Measurements from ENCODE around the gene SLC35E2B. TPM values are rescaled to one million over a fixed set of nuclear protein-coding genes. Genes with fewer than 3 reads are reported as not detected.

The SLC35E2B gene
- total and polyA plus RNA-seq, 2 donors, result 22.5 to 45.6 TPM

DNA sequence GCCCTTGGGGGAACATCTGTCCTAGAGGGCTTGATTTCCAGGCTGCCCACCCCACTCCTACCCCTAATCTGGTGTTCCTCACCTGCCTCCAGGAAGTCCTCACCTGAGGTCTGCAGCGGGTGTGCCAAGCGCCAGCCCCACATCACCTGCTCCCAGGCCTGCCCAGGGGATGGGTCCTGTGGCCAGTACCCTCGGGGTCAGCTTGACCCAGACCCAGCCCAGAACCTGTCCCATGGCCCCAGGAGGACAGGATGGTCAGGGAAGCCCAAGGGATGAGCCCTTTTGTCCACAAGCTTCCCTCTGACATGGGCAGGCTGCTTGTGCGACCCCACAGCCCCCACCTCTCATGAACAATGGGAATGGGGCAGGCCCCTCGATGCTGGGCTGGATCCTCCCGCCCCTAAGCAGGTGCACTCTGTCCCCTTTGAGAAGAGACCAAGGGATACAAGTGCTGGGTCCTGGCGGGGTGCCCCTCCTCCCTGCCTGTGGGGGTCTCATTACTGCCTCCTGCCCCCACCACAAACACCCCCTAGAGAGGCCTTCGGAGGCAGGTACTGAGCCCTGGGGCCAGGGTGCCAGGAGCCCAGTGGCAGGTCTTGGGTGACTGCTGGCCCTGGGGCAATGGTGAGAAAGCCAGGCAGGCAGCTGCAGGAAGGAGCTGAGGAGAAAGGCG lies 74.1 kb downstream of the SLC35E2B start:
- Histone ChIP-seq H3K27me3 (ENCODE audit: control insufficient read depth in 2 of 2, insufficient read depth in 1 of 2, low read length in 1 of 2) (no peaks in the 10 kb centered on the region), H3K4me3 (ENCODE audit: low read length in 2 of 2) (no peak overlapping the region), H3K27ac (ENCODE audit: low read depth in 1 of 2, low read length in 1 of 2) (no peak overlapping the region), H3K36me3 (ENCODE audit: control insufficient read depth in 2 of 2, insufficient read depth in 2 of 2, low read length in 1 of 2) (peaks cover 4 to 6% of the 10 kb centered on the region in 2 donors), H3K9me3 (ENCODE audit: control insufficient read depth in 2 of 2, insufficient read depth in 1 of 2, low read length in 1 of 2) (no peaks in the 10 kb centered on the region), H3K4me1 (ENCODE audit: control insufficient read depth in 2 of 2, insufficient read depth in 2 of 2, low read length in 2 of 2) (peaks cover 15 to 24% of the 10 kb centered on the region in 2 donors)
- no peak for DNase-seq (ENCODE audit: low read depth in 6 of 9, low spot score in 9 of 9)
- WGBS, result 98% methylated on average over 9 of the region's 9 CpGs

DNA sequence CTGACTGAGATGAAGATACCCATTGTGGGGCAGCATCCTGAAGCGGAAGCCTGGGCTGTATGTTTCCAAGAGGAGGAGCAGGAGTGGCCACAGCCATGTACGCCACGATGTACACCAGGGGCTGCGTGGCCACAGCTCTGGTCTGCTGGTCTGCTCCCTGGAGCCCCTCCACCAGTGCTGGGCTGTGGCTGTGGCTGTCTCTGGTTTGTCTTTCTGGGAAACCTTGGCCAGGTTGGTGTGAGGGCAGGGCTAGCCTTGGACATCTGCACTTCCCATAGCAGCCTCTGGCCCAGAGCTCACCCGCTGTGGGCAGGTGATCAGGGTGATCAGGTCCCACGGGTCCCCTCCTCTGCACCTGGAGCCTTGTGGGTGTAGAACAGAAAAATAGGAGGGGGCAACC lies 74.7 kb downstream of the SLC35E2B start:
- DNase-seq (ENCODE audit: low read depth in 6 of 9, low spot score in 9 of 9), result no peak
- H3K27me3 ChIP-seq (ENCODE audit: control insufficient read depth in 2 of 2, insufficient read depth in 1 of 2, low read length in 1 of 2), result no peaks in the 10 kb centered on the region
- peaks cover 15 to 26% of the 10 kb centered on the region in 2 donors for H3K4me1 ChIP-seq (ENCODE audit: control insufficient read depth in 2 of 2, insufficient read depth in 2 of 2, low read length in 2 of 2)
- H3K27ac ChIP-seq (ENCODE audit: low read depth in 1 of 2, low read length in 1 of 2), result no peak overlapping the region
- 99% methylated on average over 6 of the region's 6 CpGs for WGBS
- H3K4me3 ChIP-seq (ENCODE audit: low read length in 2 of 2), result no peak overlapping the region
- no peaks in the 10 kb centered on the region for H3K9me3 ChIP-seq (ENCODE audit: control insufficient read depth in 2 of 2, insufficient read depth in 1 of 2, low read length in 1 of 2)
- H3K36me3 ChIP-seq (ENCODE audit: control insufficient read depth in 2 of 2, insufficient read depth in 2 of 2, low read length in 1 of 2), result peaks cover 4 to 6% of the 10 kb centered on the region in 2 donors

GRCh38 chr1:1617516-1617915 lies 75.1 kb downstream of the SLC35E2B start:
- no peaks in the 10 kb centered on the region for H3K9me3 ChIP-seq (ENCODE audit: control insufficient read depth in 2 of 2, insufficient read depth in 1 of 2, low read length in 1 of 2)
- H3K4me3 ChIP-seq (ENCODE audit: low read length in 2 of 2), result no peak overlapping the region
- peaks cover 15 to 26% of the 10 kb centered on the region in 2 donors for H3K4me1 ChIP-seq (ENCODE audit: control insufficient read depth in 2 of 2, insufficient read depth in 2 of 2, low read length in 2 of 2)
- H3K36me3 ChIP-seq (ENCODE audit: control insufficient read depth in 2 of 2, insufficient read depth in 2 of 2, low read length in 1 of 2), result peaks cover 4 to 6% of the 10 kb centered on the region in 2 donors
- H3K27me3 ChIP-seq (ENCODE audit: control insufficient read depth in 2 of 2, insufficient read depth in 1 of 2, low read length in 1 of 2), result no peaks in the 10 kb centered on the region
- no peak overlapping the region for H3K27ac ChIP-seq (ENCODE audit: low read depth in 1 of 2, low read length in 1 of 2)
- no peak for DNase-seq (ENCODE audit: low read depth in 6 of 9, low spot score in 9 of 9)
- 98% methylated on average over 11 of the region's 11 CpGs for WGBS

DNA sequence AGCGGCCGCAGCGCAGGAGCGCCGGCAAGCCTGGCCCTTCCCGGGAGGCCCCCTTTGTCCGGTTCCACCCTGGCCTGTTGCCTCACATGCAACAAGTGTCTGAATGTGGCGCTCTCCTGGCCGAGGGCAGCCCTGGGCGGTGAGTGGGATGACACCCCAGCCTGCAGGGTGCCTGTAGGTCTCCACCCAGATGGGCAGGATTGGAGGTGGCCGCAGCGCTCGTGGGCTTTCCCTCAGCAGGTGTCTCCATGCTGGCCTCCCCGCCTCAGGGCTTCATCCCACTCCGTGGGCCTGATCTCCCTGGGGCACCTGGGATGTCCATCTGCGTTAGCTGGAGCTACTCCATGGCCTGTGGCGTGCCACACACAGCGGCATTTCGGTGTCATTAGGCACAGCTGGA lies 75.8 kb downstream of the SLC35E2B start:
- no peak for DNase-seq (ENCODE audit: low read depth in 6 of 9, low spot score in 9 of 9)
- Histone ChIP-seq H3K27ac (ENCODE audit: low read depth in 1 of 2, low read length in 1 of 2) (no peak overlapping the region), H3K4me1 (ENCODE audit: control insufficient read depth in 2 of 2, insufficient read depth in 2 of 2, low read length in 2 of 2) (peaks cover 15 to 26% of the 10 kb centered on the region in 2 donors), H3K27me3 (ENCODE audit: control insufficient read depth in 2 of 2, insufficient read depth in 1 of 2, low read length in 1 of 2) (no peaks in the 10 kb centered on the region), H3K36me3 (ENCODE audit: control insufficient read depth in 2 of 2, insufficient read depth in 2 of 2, low read length in 1 of 2) (peaks cover 4 to 6% of the 10 kb centered on the region in 2 donors), H3K4me3 (ENCODE audit: low read length in 2 of 2) (peak overlapping the region; percentile 42 to 97), H3K9me3 (ENCODE audit: control insufficient read depth in 2 of 2, insufficient read depth in 1 of 2, low read length in 1 of 2) (no peaks in the 10 kb centered on the region)
- 91% methylated on average over 19 of the region's 19 CpGs for WGBS

- WGBS, result 13% methylated on average over 80 of the region's 80 CpGs
- Histone ChIP-seq H3K9me3 (ENCODE audit: control insufficient read depth in 2 of 2, insufficient read depth in 1 of 2, low read length in 1 of 2) (no peaks in the 10 kb centered on the region), H3K27ac (ENCODE audit: low read depth in 1 of 2, low read length in 1 of 2) (peak overlapping the region in 1 of 2 donors; percentile 100), H3K4me1 (ENCODE audit: control insufficient read depth in 2 of 2, insufficient read depth in 2 of 2, low read length in 2 of 2) (peaks cover 15 to 26% of the 10 kb centered on the region in 2 donors), H3K27me3 (ENCODE audit: control insufficient read depth in 2 of 2, insufficient read depth in 1 of 2, low read length in 1 of 2) (no peaks in the 10 kb centered on the region), H3K36me3 (ENCODE audit: control insufficient read depth in 2 of 2, insufficient read depth in 2 of 2, low read length in 1 of 2) (peaks cover 4 to 6% of the 10 kb centered on the region in 2 donors), H3K4me3 (ENCODE audit: low read length in 2 of 2) (peak overlapping the region; percentile 47 to 97)
- DNase-seq (ENCODE audit: low read depth in 6 of 9, low spot score in 9 of 9), result peak in 1 of 9 donors; percentile 42
Measured at GRCh38 chr1:1616045-1616790, 76.4 kb downstream of the SLC35E2B start.

GRCh38 chr1:1615256-1616044 lies 77.1 kb downstream of the SLC35E2B start, which contains the start of gene MIB2:
TSS of gene MIB2 (plus strand) at chr1:1615500. CDS start at chr1:1623453, 7,953 bp downstream.
- no peaks in the 10 kb centered on the region for H3K9me3 ChIP-seq (ENCODE audit: control insufficient read depth in 2 of 2, insufficient read depth in 1 of 2, low read length in 1 of 2)
- no peaks in the 10 kb centered on the region for H3K27me3 ChIP-seq (ENCODE audit: control insufficient read depth in 2 of 2, insufficient read depth in 1 of 2, low read length in 1 of 2)
- WGBS, result under 1% methylated on average over 107 of the region's 107 CpGs
- H3K4me1 ChIP-seq (ENCODE audit: control insufficient read depth in 2 of 2, insufficient read depth in 2 of 2, low read length in 2 of 2), result peaks cover 15 to 28% of the 10 kb centered on the region in 2 donors
- peak within 1 kb of the TSS; percentile 94 to 97 for H3K4me3 ChIP-seq (ENCODE audit: low read length in 2 of 2)
- peak within 1 kb of the TSS; percentile 100 for H3K27ac ChIP-seq (ENCODE audit: low read depth in 1 of 2, low read length in 1 of 2)
- DNase-seq (ENCODE audit: low read depth in 6 of 9, low spot score in 9 of 9), result peak; percentile 87 to 99 (median 97)
- peaks cover 4 to 6% of the 10 kb centered on the region in 2 donors for H3K36me3 ChIP-seq (ENCODE audit: control insufficient read depth in 2 of 2, insufficient read depth in 2 of 2, low read length in 1 of 2)

- no peak for DNase-seq (ENCODE audit: low read depth in 6 of 9, low spot score in 9 of 9)
- H3K36me3 ChIP-seq (ENCODE audit: control insufficient read depth in 2 of 2, insufficient read depth in 2 of 2, low read length in 1 of 2), result peaks cover 4 to 6% of the 10 kb centered on the region in 2 donors
- no peaks in the 10 kb centered on the region for H3K27me3 ChIP-seq (ENCODE audit: control insufficient read depth in 2 of 2, insufficient read depth in 1 of 2, low read length in 1 of 2)
- H3K4me3 ChIP-seq (ENCODE audit: low read length in 2 of 2), result peak overlapping the region; percentile 94 to 97
- H3K27ac ChIP-seq (ENCODE audit: low read depth in 1 of 2, low read length in 1 of 2), result peak overlapping the region; percentile 57 to 64
- peaks cover 15 to 28% of the 10 kb centered on the region in 2 donors for H3K4me1 ChIP-seq (ENCODE audit: control insufficient read depth in 2 of 2, insufficient read depth in 2 of 2, low read length in 2 of 2)
- WGBS, result under 1% methylated on average over 23 of the region's 23 CpGs
- no peaks in the 10 kb centered on the region for H3K9me3 ChIP-seq (ENCODE audit: control insufficient read depth in 2 of 2, insufficient read depth in 1 of 2, low read length in 1 of 2)
Measured at GRCh38 chr1:1614954-1615255, 77.7 kb downstream of the SLC35E2B start.

DNA sequence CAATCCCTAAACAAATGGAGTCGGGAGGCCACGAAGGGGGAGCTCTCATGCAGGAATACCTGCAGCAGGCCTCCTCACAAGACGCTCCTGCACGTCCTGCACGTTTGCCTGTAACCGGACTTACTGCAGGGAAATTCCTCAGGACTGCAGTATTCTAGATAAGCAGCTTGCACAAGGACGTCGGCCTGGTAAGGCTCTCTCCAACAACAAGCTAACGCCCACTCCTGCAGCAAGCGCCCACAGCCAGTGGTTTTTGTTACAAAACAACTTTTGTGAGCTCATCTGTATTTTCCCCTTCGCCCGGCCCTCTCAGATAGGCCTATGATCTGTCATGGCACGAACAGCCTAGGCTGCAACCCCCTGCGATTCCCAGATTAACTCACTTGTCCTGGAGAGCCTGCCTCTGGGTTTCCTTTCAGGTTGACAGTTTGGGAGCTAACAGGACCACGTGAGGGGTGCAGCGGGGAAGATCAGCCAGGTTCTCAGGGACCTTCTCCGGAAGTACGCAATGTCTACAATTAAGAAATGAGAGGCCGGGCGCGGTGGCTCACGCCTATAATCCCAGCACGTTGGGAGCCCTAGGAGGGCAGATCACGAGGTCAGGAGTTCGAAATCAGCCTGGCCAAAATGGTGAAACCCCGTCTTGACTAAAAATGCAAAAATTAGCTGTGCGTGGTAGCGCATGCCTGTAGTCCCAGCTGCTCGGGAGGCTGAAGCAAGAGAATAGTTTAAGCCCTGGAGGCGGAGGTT lies 78.2 kb downstream of the SLC35E2B start:
- Histone ChIP-seq H3K36me3 (ENCODE audit: control insufficient read depth in 2 of 2, insufficient read depth in 2 of 2, low read length in 1 of 2) (peaks cover 4 to 6% of the 10 kb centered on the region in 2 donors), H3K27me3 (ENCODE audit: control insufficient read depth in 2 of 2, insufficient read depth in 1 of 2, low read length in 1 of 2) (no peaks in the 10 kb centered on the region), H3K4me1 (ENCODE audit: control insufficient read depth in 2 of 2, insufficient read depth in 2 of 2, low read length in 2 of 2) (peaks cover 15 to 28% of the 10 kb centered on the region in 2 donors), H3K9me3 (ENCODE audit: control insufficient read depth in 2 of 2, insufficient read depth in 1 of 2, low read length in 1 of 2) (no peaks in the 10 kb centered on the region), H3K4me3 (ENCODE audit: low read length in 2 of 2) (peak overlapping the region; percentile 94 to 97), H3K27ac (ENCODE audit: low read depth in 1 of 2, low read length in 1 of 2) (peak overlapping the region; percentile 57 to 64)
- 42% methylated on average over 30 of the region's 30 CpGs for WGBS
- peak in 1 of 9 donors; percentile 41 for DNase-seq (ENCODE audit: low read depth in 6 of 9, low spot score in 9 of 9)
